ENCODE data around the gene ZNF286A.
"Not testable (repeated sequence)": the region's sequence is repeated elsewhere in the genome, so short reads cannot be mapped to it uniquely, and the experiment has no call there.

Gene ZNF286A

DNA sequence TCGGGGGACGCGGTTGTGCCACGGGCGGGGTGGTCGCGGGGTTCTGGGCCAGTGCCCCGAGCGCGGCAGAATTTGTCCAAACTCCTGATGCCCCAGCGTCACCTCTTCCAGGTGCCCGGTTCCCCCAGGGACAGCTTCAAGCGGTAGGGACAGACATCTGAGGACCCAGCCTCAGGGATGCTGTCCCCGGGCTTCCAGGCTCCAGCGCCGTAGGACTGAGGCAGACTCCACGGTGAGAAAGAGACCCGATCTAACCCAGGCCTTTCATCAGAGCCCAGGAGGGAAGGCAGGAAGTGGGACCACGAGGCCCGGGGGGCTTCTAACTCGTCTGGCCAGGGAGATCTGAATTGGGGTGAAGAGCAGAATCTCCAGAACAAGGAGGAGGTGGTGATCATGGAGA, 385 bp downstream of the ZNF286A start:
- not testable (repeated sequence) for DNase-seq

DNA sequence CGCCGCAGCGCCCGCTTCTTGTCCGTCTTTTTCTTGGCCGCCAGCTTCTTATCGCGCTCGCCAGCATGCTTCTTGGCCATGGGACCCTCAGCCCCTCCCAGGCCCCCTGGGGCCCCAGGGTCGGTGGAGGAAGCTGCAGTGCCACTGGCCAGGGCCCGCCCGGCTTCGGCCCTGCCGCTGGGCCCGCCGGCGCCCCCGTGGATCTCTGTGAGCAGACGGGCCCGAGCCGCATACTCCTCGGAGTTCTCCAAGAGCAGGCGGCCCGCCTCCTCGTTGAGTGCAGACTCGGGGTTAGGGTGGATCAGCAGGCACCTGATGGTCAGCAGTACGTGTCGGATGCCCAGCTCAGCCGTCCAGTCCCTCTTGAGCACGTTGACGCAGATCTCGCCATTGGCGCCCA, 4.7 kb downstream of the ZNF286A start:
- DNase-seq, result not testable (repeated sequence)

DNA sequence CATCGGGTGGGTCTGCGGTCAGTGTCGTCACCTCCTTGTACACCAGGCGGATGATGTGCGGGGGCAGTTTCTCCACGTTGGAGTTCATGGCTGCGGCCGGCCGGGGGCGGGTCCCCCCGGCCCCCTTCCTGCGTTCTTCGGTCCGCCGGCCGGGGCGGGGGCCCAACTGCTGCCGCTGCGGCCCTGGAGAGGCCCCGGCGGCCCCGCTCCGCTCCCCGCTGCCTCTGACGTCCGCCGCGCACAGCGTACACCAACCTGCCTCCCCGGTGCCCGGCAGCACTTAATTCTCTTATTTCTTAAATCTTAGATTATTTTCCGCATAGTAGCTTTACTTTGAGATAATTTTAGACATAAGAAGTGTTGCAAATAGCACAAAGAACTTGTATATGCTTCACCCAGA, 5.3 kb downstream of the ZNF286A start:
- DNase-seq, result not testable (repeated sequence)

DNA sequence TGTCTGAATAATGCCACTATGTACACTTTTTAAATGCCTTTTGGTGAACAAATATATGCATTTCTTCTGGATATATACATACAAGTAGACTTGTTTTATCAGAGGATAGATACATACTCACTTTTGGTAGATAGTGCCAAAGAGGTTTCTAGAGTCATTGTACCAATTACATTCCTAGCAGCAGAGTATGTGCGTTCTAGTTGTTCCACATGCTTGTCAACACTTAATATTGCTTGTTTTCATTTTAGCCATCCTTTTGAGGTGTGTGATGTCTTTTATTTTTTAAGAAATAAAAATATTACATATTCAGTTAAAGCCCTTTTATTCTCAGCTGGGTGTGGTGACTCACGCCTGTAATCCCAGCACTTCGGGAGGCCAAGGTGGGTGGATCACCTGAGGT, 9.3 kb downstream of the ZNF286A start:
- not testable (repeated sequence) for DNase-seq

DNA sequence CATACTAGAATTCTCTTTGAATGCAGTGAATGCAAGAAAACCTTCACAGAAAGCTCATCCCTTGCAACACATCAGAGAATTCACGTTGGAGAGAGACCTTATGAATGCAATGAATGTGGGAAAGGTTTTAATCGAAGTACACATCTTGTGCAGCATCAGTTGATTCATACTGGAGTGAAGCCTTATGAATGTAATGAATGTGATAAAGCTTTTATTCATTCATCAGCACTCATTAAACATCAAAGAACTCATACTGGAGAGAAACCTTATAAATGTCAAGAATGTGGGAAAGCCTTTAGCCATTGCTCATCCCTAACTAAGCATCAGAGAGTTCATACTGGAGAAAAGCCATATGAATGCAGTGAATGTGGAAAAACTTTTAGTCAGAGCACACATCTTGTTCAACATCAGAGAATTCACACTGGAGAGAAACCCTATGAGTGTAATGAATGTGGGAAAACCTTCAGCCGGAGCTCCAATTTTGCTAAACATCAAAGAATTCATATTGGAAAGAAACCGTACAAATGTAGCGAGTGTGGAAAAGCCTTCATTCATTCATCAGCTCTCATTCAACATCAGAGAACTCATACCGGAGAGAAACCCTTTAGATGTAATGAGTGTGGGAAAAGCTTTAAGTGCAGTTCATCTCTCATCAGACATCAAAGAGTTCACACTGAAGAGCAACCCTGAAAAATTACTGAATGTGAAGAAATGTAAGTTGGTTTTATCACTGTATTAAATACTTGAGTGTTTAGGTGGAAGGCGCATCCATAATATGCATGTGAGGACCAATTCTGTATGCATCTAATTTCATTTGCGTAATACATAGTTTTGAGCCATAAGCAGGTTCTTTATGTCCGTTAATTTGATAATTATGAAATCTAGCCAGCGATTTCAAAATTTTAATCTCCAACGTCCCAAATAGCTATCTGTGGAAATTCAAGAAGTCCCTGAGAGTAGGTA, 17.3 kb downstream of the ZNF286A start:
- not testable (repeated sequence) for DNase-seq

DNA sequence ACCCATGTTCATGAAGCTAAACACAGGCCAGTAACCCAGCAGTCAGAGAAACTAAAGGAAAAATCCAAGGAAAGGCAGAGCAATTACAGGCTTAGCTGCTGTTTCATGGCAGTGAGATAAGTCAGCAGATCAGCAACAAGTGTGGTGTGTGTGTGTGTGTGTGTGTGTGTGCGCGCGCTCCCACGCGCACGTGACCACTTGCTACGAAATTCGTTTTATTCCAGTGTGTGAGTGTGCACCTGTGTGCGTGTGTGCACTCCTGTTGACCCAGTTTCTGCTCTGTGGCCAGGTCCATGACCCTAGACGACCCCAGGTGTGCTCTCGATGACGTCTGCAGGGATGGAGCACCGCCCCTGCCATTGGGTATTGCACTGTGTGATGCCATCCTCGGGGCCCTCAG, 31.0 kb downstream of the ZNF286A start:
- DNase-seq, result not testable (repeated sequence)

DNA sequence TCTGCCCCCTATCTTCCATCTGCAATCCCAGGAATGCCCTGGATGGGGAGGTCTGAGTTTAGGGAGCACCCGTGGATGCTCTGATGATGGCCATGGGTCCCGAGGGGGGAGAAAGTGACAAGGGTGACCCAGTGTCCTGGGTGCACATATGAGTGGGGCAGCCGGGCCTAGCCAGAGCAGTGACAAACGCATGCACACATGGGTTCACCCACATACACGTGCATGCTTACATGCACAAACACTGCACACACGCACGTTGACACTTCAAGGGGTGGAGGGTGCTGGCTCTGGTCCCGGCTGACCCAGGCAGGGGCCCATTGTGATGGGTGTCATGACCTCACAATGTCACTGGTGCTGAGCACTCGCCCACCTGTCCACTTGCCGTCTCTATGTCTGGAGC, 32.3 kb downstream of the ZNF286A start, which contains the start of gene TBC1D26:
TSS of gene TBC1D26 (plus strand) at position 384 of the 400 bp plus-strand sequence. CDS start 3,066 bp downstream, outside the sequence.
- not testable (repeated sequence) for DNase-seq

DNA sequence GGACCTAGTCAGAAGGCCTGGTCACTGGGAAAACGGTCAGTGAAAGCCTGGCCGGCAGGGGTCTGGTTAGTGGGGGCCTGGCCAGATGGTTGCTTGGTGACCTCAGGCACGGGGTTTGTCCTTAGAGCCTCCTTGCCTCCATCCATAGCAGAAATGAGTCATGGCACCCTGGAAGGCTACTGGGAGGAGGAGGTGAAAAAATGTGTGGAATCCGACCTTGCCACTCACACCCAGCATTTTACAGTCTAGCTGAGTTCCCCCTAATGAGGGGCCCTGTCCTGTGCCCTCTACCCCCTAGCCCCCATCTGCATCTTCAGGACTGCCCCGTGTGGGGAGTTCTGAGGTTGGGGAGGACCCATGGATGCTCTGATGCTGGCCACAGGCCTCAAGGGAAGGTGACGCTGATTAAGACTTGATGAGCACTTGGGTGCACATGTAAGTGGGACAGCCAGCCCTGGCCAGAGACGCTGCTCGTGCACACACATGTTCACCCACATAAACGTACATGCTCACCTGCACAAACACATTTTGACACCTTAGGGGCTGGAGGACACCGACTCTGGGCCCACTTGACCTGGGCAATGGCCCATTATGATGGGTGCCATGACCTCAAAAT, 33.7 kb downstream of the ZNF286A start:
- not testable (repeated sequence) for DNase-seq

DNA sequence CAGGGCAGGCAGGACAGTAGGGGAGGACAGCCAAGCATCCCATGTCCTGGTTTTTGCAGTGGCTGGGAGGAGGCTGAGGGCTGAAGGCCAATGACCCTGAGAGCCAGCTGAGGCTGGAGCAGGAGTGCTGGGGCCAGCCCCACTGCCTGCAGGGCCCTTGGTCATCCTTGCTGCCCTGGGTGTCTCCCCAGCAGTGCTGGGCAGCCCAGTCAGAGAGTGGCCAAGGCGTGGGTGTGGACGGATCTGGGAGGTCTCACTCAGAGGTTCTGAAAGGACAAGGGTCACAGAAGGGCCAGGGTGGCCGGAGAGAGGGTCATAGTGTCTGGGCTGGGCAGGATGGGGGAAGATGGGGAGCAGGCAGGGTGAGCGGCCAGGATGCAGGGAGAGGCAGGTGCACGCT, 37.0 kb downstream of the ZNF286A start:
- DNase-seq, result not testable (repeated sequence)

DNA sequence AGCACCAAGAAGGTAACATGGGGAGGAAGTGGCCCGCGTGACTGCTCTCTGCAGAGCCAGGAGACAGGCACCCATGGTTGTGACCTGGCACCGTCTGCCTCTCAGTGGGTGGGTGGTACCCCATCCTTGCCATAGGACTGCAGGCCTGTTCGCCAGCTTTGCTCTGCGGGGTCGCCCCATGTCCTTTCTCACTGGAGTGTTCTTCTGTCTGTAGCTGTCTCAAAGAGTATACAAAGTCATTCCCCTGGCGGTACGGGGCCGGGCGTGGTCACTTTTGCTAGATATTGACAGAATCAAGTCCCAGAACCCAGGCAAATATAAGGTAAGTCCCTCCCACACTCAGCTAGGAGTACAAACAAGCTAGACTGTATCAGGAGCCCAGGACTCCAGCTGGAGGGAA, 38.5 kb downstream of the ZNF286A start:
- no peak for DNase-seq

DNA sequence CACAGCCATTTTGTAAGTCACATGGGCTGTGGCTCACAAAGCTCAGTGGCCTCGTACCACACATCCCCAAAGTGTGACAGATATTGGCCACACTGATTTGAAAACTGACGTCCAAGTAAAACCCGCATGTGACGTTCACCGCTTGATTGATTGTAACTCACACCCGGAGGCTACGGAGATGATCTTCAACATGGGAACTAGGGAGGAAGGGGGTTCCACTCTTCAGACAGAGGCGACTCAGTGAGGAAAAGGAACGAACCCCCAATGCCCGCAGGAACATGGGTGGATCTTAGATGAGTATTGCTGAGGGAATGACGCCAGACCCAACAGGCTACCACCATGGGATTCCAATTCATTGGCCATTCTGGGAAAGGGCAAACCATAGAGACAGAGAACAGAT, 39.7 kb downstream of the ZNF286A start:
- DNase-seq, result not testable (repeated sequence)

DNA sequence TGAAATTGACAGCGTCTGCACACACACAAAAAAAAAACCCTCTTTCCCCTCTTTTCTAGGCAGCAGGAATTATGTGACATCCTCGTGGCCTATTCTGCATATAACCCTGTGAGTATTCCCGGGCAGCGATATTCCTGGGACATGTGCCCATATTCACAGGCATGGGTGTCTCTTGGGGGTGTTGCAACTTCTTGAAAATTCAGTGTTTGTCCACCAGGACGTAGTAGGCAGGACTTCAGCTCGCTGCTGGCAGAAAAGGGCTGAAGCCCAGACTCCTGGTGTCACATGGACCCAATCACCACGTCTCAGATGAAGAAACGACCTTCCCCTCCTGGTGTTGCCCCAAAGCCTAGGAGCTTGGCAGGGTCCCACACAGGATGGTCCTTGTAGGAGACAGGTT, 40.5 kb downstream of the ZNF286A start:
- DNase-seq, result not testable (repeated sequence)

DNA sequence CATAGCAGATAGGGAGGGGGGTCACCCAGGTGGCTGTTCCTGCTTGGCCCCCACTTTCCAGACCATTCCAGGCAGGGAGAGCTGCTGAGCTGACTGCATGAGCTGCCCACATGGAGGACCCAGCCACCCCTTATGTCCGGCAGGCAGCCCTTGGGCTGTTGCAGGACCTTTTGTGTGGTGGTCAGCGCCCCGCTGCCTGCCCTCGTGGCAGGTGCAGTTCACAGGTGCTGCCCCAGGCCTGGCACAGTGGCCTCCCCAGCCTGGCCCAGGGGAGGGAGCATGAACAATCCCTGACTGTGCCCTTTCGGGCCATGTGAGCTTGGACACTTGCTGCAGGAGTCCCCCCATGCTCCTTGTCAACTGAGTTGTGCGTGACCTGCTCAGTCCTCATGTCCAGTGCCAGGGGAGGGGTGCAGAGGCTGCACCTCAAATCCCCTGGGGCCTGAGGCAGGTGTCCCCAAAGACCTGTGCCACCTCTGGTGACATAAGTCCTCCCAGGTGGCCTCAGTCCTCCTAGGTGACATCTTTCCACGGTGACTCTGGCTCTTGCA, 41.1 kb downstream of the ZNF286A start:
- no peak for DNase-seq

DNA sequence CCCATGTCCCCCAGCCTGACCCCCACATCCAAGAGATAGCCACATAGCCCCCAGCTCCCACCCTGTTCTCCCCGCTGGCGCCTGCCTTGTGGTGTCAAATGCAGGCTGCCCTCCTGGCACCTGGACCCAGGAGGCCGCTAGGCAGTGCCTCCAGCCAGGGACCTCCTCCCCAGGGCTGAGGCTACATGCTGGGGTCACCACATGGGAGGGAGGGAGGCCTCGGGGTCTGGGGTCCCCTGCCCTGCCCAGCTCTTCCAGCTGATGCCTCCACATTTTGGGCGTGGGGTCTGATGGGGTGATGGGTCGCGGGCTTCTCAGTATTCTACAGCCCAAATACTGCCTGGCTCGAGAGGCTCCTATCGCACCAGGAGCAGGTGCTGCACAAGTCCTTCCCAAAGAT, 42.1 kb downstream of the ZNF286A start:
- DNase-seq, result no peak

DNA sequence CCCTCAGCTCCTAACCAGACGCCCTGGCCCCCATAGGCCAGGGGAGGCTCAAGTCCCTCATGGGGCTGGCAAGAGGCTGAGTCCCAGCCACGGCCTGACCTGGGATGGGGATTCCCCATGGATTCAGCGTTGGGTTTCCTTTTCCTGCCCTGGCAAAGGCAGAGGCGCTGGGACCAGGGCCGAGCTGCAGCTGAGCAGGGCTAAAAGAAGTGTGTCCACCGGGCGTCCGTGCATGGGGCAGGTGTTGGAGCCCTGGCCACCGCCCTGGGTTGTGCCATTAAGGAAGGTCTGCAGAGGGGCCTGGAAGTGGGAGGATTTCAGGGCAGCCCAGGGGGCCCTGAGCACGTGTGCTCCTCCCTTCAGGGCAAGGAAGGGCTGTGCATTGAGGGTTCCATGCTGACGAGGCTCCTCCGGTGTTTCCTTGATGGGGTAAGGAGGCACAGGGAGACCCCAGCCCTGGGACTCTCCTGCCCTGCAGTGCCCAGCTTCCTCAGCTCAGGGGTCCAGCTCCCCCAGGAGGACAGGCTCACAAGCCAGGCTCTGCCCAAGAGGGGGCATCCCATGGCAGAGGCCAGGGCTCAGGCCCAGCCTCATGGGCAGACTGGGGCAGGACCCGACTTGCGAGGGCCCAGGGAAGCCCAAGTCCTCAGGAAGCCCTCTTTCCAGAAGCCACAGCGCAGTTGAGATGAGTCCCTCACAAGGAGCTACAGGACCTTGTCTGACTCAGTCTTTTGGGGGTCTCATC, 42.7 kb downstream of the ZNF286A start:
- DNase-seq, result no peak

DNA sequence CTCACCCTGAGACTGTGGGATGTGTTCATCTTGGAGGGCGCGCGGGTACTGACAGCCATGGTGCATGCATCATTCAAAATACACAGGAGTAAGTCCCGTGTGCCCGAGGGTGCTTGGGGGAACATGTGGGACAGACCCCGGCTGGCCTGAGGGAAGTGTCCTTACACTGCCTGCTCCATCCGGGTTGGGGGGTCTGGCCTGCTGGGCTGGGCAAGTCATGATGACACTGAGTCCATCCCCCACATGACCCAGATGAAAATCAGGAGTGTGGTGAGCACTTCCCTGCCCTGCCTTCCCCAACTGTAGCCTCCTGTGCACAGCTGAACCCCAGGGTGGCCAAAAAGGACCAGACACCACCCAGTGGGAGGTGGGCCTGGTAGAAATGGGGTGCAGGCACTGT, 43.4 kb downstream of the ZNF286A start:
- no peak for DNase-seq

DNA sequence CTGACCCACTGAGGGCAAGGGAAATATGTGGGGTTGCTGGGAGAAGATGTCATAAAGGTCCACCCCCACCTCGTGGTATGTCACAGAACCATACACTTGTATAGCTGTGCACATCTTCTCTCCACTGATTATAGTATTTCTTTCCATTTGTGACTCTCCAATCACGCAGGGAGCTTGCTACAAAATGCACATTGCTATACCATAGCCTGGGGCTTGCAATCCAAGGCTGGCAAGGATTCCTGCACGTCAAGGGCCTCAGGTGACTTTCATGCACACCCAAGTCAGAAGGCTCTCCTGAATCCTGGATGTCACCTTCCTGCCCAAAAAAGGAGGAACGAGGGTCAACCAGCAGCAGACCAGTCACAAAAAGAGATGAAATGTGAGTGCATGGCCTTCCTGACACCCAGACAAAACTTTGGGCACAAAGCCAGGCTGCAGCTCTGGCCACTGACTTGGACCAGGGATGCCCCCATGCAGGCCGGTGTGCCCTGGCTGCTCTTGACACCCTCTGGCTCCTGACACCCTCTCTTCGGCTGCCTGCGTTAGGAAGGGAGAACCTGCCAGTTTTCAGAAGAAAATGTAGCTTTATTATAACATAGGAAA, 44.6 kb downstream of the ZNF286A start:
- no peak for DNase-seq

DNA sequence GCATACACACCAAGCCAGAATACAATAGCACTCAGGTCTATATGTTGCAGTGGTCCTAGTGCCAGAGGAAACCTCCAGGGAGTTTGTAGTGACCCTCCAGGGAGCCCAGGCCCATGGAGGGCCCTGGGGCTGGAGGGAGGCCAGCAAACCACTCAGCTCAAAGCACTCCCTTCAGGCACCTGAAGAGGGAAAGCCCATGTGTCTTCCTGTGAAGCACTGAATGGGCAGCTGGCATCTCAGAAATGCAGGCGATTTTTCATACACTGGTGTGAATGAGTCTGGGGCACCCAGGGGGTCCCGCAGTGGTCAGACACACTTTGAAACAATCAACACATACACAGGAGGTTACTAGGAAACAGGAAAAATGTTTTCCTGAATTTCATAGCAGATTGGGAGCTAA, 45.3 kb downstream of the ZNF286A start:
- DNase-seq, result no peak

DNA sequence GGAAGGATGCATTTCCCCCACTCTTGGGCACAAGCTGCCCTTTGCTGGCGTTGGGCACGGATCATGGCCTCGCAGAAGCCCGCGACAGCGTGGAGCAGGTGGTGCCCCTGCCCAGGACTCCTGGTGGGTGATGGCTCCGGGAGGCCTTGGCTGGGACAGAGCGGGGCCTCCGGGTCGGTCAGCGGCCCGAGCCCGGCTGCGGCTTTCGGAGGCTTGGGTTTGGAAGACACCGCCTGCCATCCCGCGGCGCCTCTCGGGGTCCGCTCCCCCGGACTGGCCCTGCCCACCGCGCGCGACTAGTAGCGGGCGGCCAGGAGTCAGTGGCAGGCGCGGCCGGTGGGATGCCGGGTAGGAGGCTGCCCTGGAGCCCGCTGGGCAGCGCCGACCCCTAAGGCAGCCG, 49.9 kb downstream of the ZNF286A start:
- not testable (repeated sequence) for DNase-seq

DNA sequence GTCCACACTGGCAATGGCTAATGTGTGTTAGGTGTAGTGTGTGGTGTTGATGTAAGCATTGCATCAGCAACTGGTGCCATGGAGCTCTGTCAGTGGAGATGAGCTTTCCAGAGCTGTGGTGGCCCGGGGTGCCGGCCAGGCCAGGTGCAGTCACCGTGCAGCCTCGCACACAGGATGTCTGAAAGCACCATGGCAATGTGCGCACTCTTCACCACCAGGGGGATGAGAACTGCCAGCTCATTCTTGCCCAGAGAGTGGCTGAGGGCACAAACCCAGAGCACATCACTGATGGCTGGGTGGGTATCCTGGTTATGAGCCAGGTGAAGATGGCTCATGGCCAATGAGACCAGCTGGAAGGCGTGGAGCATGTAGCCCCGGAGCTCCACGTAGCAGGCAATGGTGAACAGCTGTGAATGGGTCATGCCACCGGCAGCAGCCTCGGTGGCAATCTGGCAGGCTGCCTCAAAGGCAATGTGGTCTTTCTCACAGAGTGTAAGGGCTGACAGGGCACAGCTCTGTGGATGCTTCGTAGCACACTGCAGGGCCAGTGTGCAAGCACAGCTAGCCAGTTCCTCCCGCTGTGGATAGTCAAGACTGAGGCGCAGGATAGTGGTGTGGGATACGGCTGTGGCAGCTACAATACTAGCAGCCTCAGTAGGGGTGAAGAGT, 69.4 kb downstream of the ZNF286A start:
- DNase-seq, result not testable (repeated sequence)

Data from inflammatory macrophage (primary cell).